RPMI7951 (cell line): Measurements from ENCODE around the gene KRTAP13-4. TPM values are rescaled to one million over a fixed set of nuclear protein-coding genes. Genes with fewer than 3 reads are reported as not detected.

ENCODE experiments used
- total RNA-seq: library from RNA; depleted of rRNA; stranded (reverse); fragments of >200 nt; shearing (Covaris generic); gene quantifications from 2 replicates; pipeline ENCODE4 v1.2.3, GENCODE V29; 2014; rRNA removed

KRTAP13-4 gene
- total RNA-seq, 1 experiment from 2014 or later: not detected

Other genes starting within 250 kb of the KRTAP13-4 start
- not detected in 2 replicates for gene CLDN8, start 214.1 kb upstream of the KRTAP13-4 start, total RNA-seq
- not detected in 2 replicates for gene KRTAP24-1, start 147.3 kb upstream of the KRTAP13-4 start, total RNA-seq
- gene KRTAP25-1, start 140.7 kb upstream of the KRTAP13-4 start, total RNA-seq: not detected in 2 replicates
- not detected in 2 replicates for gene KRTAP26-1, start 109.9 kb upstream of the KRTAP13-4 start, total RNA-seq
- gene KRTAP27-1, start 92.5 kb upstream of the KRTAP13-4 start, total RNA-seq: not detected in 2 replicates
- gene KRTAP23-1, start 81.6 kb upstream of the KRTAP13-4 start, total RNA-seq: not detected in 2 replicates
- not detected in 2 replicates for gene KRTAP13-2, start 57.9 kb upstream of the KRTAP13-4 start, total RNA-seq
- not detected in 2 replicates for gene KRTAP13-1, start 34.2 kb upstream of the KRTAP13-4 start, total RNA-seq
- not detected in 2 replicates for gene KRTAP13-3, start 4.3 kb upstream of the KRTAP13-4 start, total RNA-seq
- not detected in 2 replicates for gene KRTAP15-1, start 10.1 kb downstream of the KRTAP13-4 start, total RNA-seq
- gene KRTAP19-1, start 50.1 kb downstream of the KRTAP13-4 start, total RNA-seq: not detected in 2 replicates
- not detected in 2 replicates for gene KRTAP19-2, start 57.2 kb downstream of the KRTAP13-4 start, total RNA-seq
- not detected in 2 replicates for gene KRTAP19-3, start 61.8 kb downstream of the KRTAP13-4 start, total RNA-seq
- not detected in 2 replicates for gene KRTAP19-4, start 66.9 kb downstream of the KRTAP13-4 start, total RNA-seq
- not detected in 2 replicates for gene KRTAP19-5, start 71.9 kb downstream of the KRTAP13-4 start, total RNA-seq
- gene KRTAP19-6, start 111.6 kb downstream of the KRTAP13-4 start, total RNA-seq: not detected in 2 replicates
- not detected in 2 replicates for gene KRTAP19-7, start 131.1 kb downstream of the KRTAP13-4 start, total RNA-seq
- gene KRTAP22-2, start 160.2 kb downstream of the KRTAP13-4 start, total RNA-seq: not detected in 2 replicates
- not detected in 2 replicates for gene KRTAP6-3, start 162.2 kb downstream of the KRTAP13-4 start, total RNA-seq
- not detected in 2 replicates for gene KRTAP6-2, start 168.7 kb downstream of the KRTAP13-4 start, total RNA-seq
- not detected in 2 replicates for gene KRTAP22-1, start 170.9 kb downstream of the KRTAP13-4 start, total RNA-seq
- gene KRTAP6-1, start 183.7 kb downstream of the KRTAP13-4 start, total RNA-seq: not detected in 2 replicates
- gene KRTAP20-1, start 186.2 kb downstream of the KRTAP13-4 start, total RNA-seq: not detected in 2 replicates
- gene KRTAP20-4, start 190.4 kb downstream of the KRTAP13-4 start, total RNA-seq: not detected in 2 replicates
- not detected in 2 replicates for gene KRTAP20-2, start 205.0 kb downstream of the KRTAP13-4 start, total RNA-seq
- gene KRTAP20-3, start 212.6 kb downstream of the KRTAP13-4 start, total RNA-seq: not detected in 2 replicates